OCI-LY3 (cell line): ENCODE data around the gene FOS.

Experiments
- EZH2phosphoT487 ChIP-seq: fragments of 200-600 bp; shearing (Covaris generic); IDR thresholded peaks from 2 replicates; pipeline ENCODE4 v1.6.1; 2018; ENCODE audit warnings: antibody characterized with exemption, mixed run types, low read depth
- TF ChIP-seq, protein P1 (sequence below): fragments of 200-600, 300-600 bp; sonication (generic); IDR thresholded peaks from 2 replicates; pipeline ENCODE4 v1.5.1; 2014; ENCODE audit warnings: antibody characterized with exemption, low read length, low read depth

DNA sequence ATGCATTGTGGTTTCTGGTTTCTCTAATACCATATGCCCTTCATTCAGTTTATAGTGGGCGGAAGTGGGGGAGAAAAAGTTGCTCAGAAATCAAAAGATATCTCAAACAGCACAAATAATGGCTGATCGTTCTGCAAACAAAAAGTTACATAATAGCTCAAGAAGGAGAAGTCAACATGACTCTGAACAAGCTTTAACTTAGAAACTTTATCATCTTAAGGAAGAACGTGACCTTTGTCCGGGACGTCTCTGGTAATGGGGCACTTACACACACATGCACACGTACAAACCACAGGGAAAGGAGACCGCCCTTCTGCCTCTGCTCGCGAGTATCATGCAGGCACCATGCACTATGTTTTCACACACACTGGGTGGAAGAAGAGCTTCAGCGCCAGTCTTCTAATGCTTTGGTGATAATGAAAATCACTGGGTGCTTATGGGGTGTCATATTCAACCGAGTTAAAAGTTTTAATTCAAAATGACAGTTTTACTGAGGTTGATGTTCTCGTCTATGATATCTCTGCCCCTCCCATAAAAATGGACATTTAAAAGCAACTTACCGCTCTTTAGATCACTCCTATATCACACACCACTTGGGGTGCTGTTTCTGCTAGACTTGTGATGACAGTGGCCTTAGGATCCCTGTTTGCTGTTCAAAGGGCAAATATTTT, 4.7 kb downstream of the FOS start:
- TF ChIP-seq, protein P1, sequence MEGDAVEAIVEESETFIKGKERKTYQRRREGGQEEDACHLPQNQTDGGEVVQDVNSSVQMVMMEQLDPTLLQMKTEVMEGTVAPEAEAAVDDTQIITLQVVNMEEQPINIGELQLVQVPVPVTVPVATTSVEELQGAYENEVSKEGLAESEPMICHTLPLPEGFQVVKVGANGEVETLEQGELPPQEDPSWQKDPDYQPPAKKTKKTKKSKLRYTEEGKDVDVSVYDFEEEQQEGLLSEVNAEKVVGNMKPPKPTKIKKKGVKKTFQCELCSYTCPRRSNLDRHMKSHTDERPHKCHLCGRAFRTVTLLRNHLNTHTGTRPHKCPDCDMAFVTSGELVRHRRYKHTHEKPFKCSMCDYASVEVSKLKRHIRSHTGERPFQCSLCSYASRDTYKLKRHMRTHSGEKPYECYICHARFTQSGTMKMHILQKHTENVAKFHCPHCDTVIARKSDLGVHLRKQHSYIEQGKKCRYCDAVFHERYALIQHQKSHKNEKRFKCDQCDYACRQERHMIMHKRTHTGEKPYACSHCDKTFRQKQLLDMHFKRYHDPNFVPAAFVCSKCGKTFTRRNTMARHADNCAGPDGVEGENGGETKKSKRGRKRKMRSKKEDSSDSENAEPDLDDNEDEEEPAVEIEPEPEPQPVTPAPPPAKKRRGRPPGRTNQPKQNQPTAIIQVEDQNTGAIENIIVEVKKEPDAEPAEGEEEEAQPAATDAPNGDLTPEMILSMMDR, result no peak
- TF ChIP-seq EZH2phosphoT487, result no peak
